Measurements from ENCODE around the gene UBE2U. TPM values are rescaled to one million over a fixed set of nuclear protein-coding genes. Genes with fewer than 3 reads are reported as not detected.

The UBE2U gene
- total and polyA plus RNA-seq, 2 experiments from 2014 or later, result not detected

GRCh38 chr1:64175639-64176038 lies 27.8 kb upstream of the UBE2U start:
- Histone ChIP-seq H3K4me1 (ENCODE audit: insufficient read depth) (peaks cover 26% of the 10 kb centered on the region), H3K4me3 (no peak overlapping the region), H3K27ac (ENCODE audit: low read depth) (no peak overlapping the region), H3K4me2 (no peak overlapping the region), H3K27me3 (ENCODE audit: insufficient read depth) (no peaks in the 10 kb centered on the region), H3K9me2 (ENCODE audit: insufficient read depth) (no peaks in the 10 kb centered on the region), H4K20me1 (replicated peaks; ENCODE audit: insufficient read depth) (no peaks in the 10 kb centered on the region), H3K79me2 (replicated peaks; ENCODE audit: insufficient read depth) (no peaks in the 10 kb centered on the region), H3K36me3 (ENCODE audit: insufficient read depth) (no peaks in the 10 kb centered on the region), H2AFZ (no peak overlapping the region), H3F3A (replicated peaks; ENCODE audit: low read depth) (no peaks in the 10 kb centered on the region)
- H3K4me1 Mint-ChIP-seq, result peaks cover 33% of the 10 kb centered on the region
- ATAC-seq (no peak), DNase-seq (ENCODE audit: low spot score) (no peak)
- peaks cover 48% of the 10 kb centered on the region for H3K36me3 Mint-ChIP-seq (ENCODE audit: low read depth)
- H3K27ac Mint-ChIP-seq, result no peak overlapping the region
- no peak for TF ChIP-seq CTCF (conservative IDR thresholded peaks at IDR 0.05; ENCODE audit: low read depth in 2 of 2)
- peaks cover 6% of the 10 kb centered on the region for H3K9me3 Mint-ChIP-seq
- H3K27me3 Mint-ChIP-seq (ENCODE audit: insufficient read depth, low read depth, poor library complexity), result peaks cover 7% of the 10 kb centered on the region
- no peak overlapping the region for H3K4me3 Mint-ChIP-seq

DNA sequence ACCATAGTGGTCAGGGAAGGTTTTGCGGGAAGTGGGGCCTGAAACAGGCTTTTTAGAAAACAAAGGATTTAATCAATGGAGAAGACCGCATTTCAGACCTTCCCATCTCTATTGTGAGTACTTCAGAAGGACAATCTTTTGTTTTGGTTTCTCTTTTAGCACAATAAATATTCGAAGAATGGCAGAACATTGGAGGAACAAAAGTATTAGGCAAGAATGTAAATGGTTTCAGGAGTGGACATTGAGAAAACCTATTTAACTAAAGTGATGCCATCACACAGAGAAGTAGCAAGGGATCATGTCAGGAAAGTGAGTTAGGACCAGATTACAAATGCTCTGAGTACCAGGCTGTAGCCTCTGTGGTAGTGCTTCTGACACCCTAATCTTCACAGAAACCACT lies 26.8 kb upstream of the UBE2U start:
- no peaks in the 10 kb centered on the region for H3K9me2 ChIP-seq (ENCODE audit: insufficient read depth)
- H3K27ac ChIP-seq (ENCODE audit: low read depth), result no peak overlapping the region
- H3K79me2 ChIP-seq (replicated peaks; ENCODE audit: insufficient read depth), result no peaks in the 10 kb centered on the region
- no peaks in the 10 kb centered on the region for H3K27me3 ChIP-seq (ENCODE audit: insufficient read depth)
- Mint-ChIP-seq H3K27me3 (ENCODE audit: insufficient read depth, low read depth, poor library complexity) (peaks cover 5% of the 10 kb centered on the region), H3K27ac (no peak overlapping the region), H3K4me1 (peaks cover 22% of the 10 kb centered on the region), H3K9me3 (no peaks in the 10 kb centered on the region), H3K36me3 (ENCODE audit: low read depth) (peaks cover 40% of the 10 kb centered on the region), H3K4me3 (no peak overlapping the region)
- no peak overlapping the region for H2AFZ ChIP-seq
- ATAC-seq, result no peak; the same call in 1 of the 3 replicates
- TF ChIP-seq STAT1 (IDR thresholded peaks at IDR 0.05; ENCODE audit: unreplicated experiment) (no peak), JUNB (IDR thresholded peaks at IDR 0.05; ENCODE audit: unreplicated experiment) (no peak), CTCF (conservative IDR thresholded peaks at IDR 0.05; ENCODE audit: low read depth in 2 of 2) (no peak), POLR2AphosphoS5 (IDR thresholded peaks at IDR 0.05; ENCODE audit: low read depth) (no peak), NANOG (IDR thresholded peaks at IDR 0.05; ENCODE audit: borderline replicate concordance) (no peak), ZNF331 (CRISPR knock-in tag; IDR thresholded peaks at IDR 0.05; ENCODE audit: low read depth) (no peak), REST (IDR thresholded peaks at IDR 0.05; ENCODE audit: unreplicated experiment) (no peak)
- TF ChIP-seq, protein P1, sequence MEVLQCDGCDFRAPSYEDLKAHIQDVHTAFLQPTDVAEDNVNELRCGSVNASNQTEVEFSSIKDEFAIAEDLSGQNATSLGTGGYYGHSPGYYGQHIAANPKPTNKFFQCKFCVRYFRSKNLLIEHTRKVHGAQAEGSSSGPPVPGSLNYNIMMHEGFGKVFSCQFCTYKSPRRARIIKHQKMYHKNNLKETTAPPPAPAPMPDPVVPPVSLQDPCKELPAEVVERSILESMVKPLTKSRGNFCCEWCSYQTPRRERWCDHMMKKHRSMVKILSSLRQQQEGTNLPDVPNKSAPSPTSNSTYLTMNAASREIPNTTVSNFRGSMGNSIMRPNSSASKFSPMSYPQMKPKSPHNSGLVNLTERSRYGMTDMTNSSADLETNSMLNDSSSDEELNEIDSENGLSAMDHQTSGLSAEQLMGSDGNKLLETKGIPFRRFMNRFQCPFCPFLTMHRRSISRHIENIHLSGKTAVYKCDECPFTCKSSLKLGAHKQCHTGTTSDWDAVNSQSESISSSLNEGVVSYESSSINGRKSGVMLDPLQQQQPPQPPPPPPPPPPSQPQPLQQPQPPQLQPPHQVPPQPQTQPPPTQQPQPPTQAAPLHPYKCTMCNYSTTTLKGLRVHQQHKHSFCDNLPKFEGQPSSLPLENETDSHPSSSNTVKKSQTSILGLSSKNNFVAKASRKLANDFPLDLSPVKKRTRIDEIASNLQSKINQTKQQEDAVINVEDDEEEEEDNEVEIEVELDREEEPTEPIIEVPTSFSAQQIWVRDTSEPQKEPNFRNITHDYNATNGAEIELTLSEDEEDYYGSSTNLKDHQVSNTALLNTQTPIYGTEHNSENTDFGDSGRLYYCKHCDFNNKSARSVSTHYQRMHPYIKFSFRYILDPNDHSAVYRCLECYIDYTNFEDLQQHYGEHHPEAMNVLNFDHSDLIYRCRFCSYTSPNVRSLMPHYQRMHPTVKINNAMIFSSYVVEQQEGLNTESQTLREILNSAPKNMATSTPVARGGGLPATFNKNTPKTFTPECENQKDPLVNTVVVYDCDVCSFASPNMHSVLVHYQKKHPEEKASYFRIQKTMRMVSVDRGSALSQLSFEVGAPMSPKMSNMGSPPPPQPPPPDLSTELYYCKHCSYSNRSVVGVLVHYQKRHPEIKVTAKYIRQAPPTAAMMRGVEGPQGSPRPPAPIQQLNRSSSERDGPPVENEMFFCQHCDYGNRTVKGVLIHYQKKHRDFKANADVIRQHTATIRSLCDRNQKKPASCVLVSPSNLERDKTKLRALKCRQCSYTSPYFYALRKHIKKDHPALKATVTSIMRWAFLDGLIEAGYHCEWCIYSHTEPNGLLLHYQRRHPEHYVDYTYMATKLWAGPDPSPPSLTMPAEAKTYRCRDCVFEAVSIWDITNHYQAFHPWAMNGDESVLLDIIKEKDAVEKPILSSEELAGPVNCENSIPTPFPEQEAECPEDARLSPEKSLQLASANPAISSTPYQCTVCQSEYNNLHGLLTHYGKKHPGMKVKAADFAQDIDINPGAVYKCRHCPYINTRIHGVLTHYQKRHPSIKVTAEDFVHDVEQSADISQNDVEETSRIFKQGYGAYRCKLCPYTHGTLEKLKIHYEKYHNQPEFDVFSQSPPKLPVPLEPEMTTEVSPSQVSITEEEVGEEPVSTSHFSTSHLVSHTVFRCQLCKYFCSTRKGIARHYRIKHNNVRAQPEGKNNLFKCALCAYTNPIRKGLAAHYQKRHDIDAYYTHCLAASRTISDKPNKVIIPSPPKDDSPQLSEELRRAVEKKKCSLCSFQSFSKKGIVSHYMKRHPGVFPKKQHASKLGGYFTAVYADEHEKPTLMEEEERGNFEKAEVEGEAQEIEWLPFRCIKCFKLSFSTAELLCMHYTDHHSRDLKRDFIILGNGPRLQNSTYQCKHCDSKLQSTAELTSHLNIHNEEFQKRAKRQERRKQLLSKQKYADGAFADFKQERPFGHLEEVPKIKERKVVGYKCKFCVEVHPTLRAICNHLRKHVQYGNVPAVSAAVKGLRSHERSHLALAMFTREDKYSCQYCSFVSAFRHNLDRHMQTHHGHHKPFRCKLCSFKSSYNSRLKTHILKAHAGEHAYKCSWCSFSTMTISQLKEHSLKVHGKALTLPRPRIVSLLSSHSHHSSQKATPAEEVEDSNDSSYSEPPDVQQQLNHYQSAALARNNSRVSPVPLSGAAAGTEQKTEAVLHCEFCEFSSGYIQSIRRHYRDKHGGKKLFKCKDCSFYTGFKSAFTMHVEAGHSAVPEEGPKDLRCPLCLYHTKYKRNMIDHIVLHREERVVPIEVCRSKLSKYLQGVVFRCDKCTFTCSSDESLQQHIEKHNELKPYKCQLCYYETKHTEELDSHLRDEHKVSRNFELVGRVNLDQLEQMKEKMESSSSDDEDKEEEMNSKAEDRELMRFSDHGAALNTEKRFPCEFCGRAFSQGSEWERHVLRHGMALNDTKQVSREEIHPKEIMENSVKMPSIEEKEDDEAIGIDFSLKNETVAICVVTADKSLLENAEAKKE (CRISPR knock-in tag; IDR thresholded peaks at IDR 0.05), result no peak
- no peak overlapping the region for H3K4me3 ChIP-seq
- H3K4me2 ChIP-seq, result no peak overlapping the region
- H3F3A ChIP-seq (replicated peaks; ENCODE audit: low read depth), result no peaks in the 10 kb centered on the region
- DNase-seq (ENCODE audit: low spot score), result no peak
- peaks cover 18% of the 10 kb centered on the region for H3K4me1 ChIP-seq (ENCODE audit: insufficient read depth)
- H4K20me1 ChIP-seq (replicated peaks; ENCODE audit: insufficient read depth), result no peaks in the 10 kb centered on the region
- H3K36me3 ChIP-seq (ENCODE audit: insufficient read depth), result no peaks in the 10 kb centered on the region

All from GM23338 (cell line).